ENCODE data around the gene STRA8.

STRA8 gene

GRCh38 chr7:135186261-135186540, 47.4 kb upstream of the STRA8 start:
- H3F3A ChIP-seq (ENCODE audit: insufficient read depth, low read length) = no peaks in the 10 kb centered on the region
- H4K20me1 ChIP-seq (ENCODE audit: insufficient read depth, low read length) = no peaks in the 10 kb centered on the region
- no peak overlapping the region for H2AFZ ChIP-seq (ENCODE audit: low read length)
- H3K4me1 ChIP-seq (ENCODE audit: insufficient read depth, low read length, severe bottlenecking) = no peaks in the 10 kb centered on the region
- no peaks in the 10 kb centered on the region for H3K27me3 ChIP-seq (ENCODE audit: insufficient read depth, low read length)
- H3K9ac ChIP-seq (ENCODE audit: low read length) = no peak overlapping the region
- no peaks in the 10 kb centered on the region for H3K9me2 ChIP-seq (ENCODE audit: low read depth, low read length)
- no peaks in the 10 kb centered on the region for H3K79me2 ChIP-seq (ENCODE audit: insufficient read depth, low read length)
- H3K9me3 ChIP-seq (ENCODE audit: low read length) = peaks cover 6% of the 10 kb centered on the region; the same call in 1 of the 2 replicates
- H3K4me2 ChIP-seq (ENCODE audit: low read length) = no peak overlapping the region
- H3K4me3 ChIP-seq (ENCODE audit: low read depth, low read length, poor library complexity, severe bottlenecking) = no peak overlapping the region
- H3K27ac ChIP-seq (ENCODE audit: low read depth, low read length, poor library complexity, severe bottlenecking) = no peak overlapping the region
- peaks cover 90% of the 10 kb centered on the region for H3K36me3 ChIP-seq (ENCODE audit: insufficient read depth, low read length)
- no peak for TF ChIP-seq EZH2 (IDR thresholded peaks at IDR 0.05; ENCODE audit: borderline replicate concordance, low read length)
- TF ChIP-seq, protein P1, sequence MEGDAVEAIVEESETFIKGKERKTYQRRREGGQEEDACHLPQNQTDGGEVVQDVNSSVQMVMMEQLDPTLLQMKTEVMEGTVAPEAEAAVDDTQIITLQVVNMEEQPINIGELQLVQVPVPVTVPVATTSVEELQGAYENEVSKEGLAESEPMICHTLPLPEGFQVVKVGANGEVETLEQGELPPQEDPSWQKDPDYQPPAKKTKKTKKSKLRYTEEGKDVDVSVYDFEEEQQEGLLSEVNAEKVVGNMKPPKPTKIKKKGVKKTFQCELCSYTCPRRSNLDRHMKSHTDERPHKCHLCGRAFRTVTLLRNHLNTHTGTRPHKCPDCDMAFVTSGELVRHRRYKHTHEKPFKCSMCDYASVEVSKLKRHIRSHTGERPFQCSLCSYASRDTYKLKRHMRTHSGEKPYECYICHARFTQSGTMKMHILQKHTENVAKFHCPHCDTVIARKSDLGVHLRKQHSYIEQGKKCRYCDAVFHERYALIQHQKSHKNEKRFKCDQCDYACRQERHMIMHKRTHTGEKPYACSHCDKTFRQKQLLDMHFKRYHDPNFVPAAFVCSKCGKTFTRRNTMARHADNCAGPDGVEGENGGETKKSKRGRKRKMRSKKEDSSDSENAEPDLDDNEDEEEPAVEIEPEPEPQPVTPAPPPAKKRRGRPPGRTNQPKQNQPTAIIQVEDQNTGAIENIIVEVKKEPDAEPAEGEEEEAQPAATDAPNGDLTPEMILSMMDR (IDR thresholded peaks at IDR 0.05; ENCODE audit: low read length) = no peak

- Histone ChIP-seq H3F3A (ENCODE audit: insufficient read depth, low read length) (no peaks in the 10 kb centered on the region), H3K9me2 (ENCODE audit: low read depth, low read length) (no peaks in the 10 kb centered on the region), H3K4me2 (ENCODE audit: low read length) (no peak overlapping the region), H3K27ac (ENCODE audit: low read depth, low read length, poor library complexity, severe bottlenecking) (no peak overlapping the region), H3K9ac (ENCODE audit: low read length) (no peak overlapping the region), H3K79me2 (ENCODE audit: insufficient read depth, low read length) (no peaks in the 10 kb centered on the region), H3K9me3 (ENCODE audit: low read length) (peaks cover 2% of the 10 kb centered on the region; the same call in 1 of the 2 replicates), H2AFZ (ENCODE audit: low read length) (no peak overlapping the region), H3K27me3 (ENCODE audit: insufficient read depth, low read length) (no peaks in the 10 kb centered on the region), H3K4me3 (ENCODE audit: low read depth, low read length, poor library complexity, severe bottlenecking) (no peak overlapping the region), H4K20me1 (ENCODE audit: insufficient read depth, low read length) (no peaks in the 10 kb centered on the region), H3K4me1 (ENCODE audit: insufficient read depth, low read length, severe bottlenecking) (no peaks in the 10 kb centered on the region), H3K36me3 (ENCODE audit: insufficient read depth, low read length) (peaks cover 89% of the 10 kb centered on the region)
- no peak for TF ChIP-seq EZH2 (IDR thresholded peaks at IDR 0.05; ENCODE audit: borderline replicate concordance, low read length)
- TF ChIP-seq, protein P1 (IDR thresholded peaks at IDR 0.05; ENCODE audit: low read length) = no peak
Observed at GRCh38 chr7:135186841-135187253, 46.8 kb upstream of the STRA8 start.

- Histone ChIP-seq H3K9me3 (ENCODE audit: low read length) (no peaks in the 10 kb centered on the region), H3K79me2 (ENCODE audit: insufficient read depth, low read length) (no peaks in the 10 kb centered on the region), H3K9me2 (ENCODE audit: low read depth, low read length) (no peaks in the 10 kb centered on the region), H3K4me3 (ENCODE audit: low read depth, low read length, poor library complexity, severe bottlenecking) (no peak overlapping the region), H3F3A (ENCODE audit: insufficient read depth, low read length) (no peaks in the 10 kb centered on the region), H3K27me3 (ENCODE audit: insufficient read depth, low read length) (no peaks in the 10 kb centered on the region), H4K20me1 (ENCODE audit: insufficient read depth, low read length) (no peaks in the 10 kb centered on the region), H3K4me2 (ENCODE audit: low read length) (no peak overlapping the region), H3K27ac (ENCODE audit: low read depth, low read length, poor library complexity, severe bottlenecking) (no peak overlapping the region), H2AFZ (ENCODE audit: low read length) (no peak overlapping the region), H3K36me3 (ENCODE audit: insufficient read depth, low read length) (peaks cover 87% of the 10 kb centered on the region), H3K4me1 (ENCODE audit: insufficient read depth, low read length, severe bottlenecking) (no peaks in the 10 kb centered on the region), H3K9ac (ENCODE audit: low read length) (no peak overlapping the region)
- no peak for TF ChIP-seq EZH2 (IDR thresholded peaks at IDR 0.05; ENCODE audit: borderline replicate concordance, low read length)
- TF ChIP-seq, protein P1 (IDR thresholded peaks at IDR 0.05; ENCODE audit: low read length) = no peak
Observed at GRCh38 chr7:135188298-135188984, 45.2 kb upstream of the STRA8 start.

Measured in OCI-LY1 (cell line).